ENCODE results near the gene IGFALS.

GRCh38 chr16:1781254-1781653 is 12.3 kb downstream of the IGFALS start:
- TF ChIP-seq, protein P1, sequence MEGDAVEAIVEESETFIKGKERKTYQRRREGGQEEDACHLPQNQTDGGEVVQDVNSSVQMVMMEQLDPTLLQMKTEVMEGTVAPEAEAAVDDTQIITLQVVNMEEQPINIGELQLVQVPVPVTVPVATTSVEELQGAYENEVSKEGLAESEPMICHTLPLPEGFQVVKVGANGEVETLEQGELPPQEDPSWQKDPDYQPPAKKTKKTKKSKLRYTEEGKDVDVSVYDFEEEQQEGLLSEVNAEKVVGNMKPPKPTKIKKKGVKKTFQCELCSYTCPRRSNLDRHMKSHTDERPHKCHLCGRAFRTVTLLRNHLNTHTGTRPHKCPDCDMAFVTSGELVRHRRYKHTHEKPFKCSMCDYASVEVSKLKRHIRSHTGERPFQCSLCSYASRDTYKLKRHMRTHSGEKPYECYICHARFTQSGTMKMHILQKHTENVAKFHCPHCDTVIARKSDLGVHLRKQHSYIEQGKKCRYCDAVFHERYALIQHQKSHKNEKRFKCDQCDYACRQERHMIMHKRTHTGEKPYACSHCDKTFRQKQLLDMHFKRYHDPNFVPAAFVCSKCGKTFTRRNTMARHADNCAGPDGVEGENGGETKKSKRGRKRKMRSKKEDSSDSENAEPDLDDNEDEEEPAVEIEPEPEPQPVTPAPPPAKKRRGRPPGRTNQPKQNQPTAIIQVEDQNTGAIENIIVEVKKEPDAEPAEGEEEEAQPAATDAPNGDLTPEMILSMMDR (IDR thresholded peaks at IDR 0.05) = no peak
- no peak for TF ChIP-seq POLR2AphosphoS5 (IDR thresholded peaks at IDR 0.05)

Measured in transverse colon (tissue), 4 donors.